Mesenchymal stem cell (in vitro differentiated cells and primary cell): ENCODE measurements around the gene SLC7A14.

ENCODE experiments used
- DNase-seq: peaks from one replicate; pipeline ENCODE4 v3.0.0-alpha.2; 2013
- H2AFZ ChIP-seq: one replicate; pipeline ENCODE4 v1.6.1; 2013; ENCODE audit warnings: low read depth, mild to moderate bottlenecking, control low read depth, inconsistent platforms, low read length, moderate library complexity
- H2AK5ac ChIP-seq: 2 replicates; pipeline ENCODE4 v1.6.1; 2013; ENCODE audit warnings: low read length, moderate library complexity, mild to moderate bottlenecking, inconsistent platforms; ENCODE audit not compliant: severe bottlenecking
- H2BK120ac ChIP-seq: one replicate; pipeline ENCODE4 v1.6.1; 2013; ENCODE audit warnings: low read depth, mild to moderate bottlenecking, inconsistent platforms, low read length, moderate library complexity
- H2BK12ac ChIP-seq, 2 experiments: one replicate each; pipeline ENCODE4 v1.6.1; 2013; ENCODE audit warnings: inconsistent platforms in 2 of 2, low read length in 2 of 2, mild to moderate bottlenecking in 2 of 2, moderate library complexity in 2 of 2, control low read depth in 1 of 2
- H2BK15ac ChIP-seq: one replicate; pipeline ENCODE4 v1.6.1; 2013; ENCODE audit warnings: mild to moderate bottlenecking, low read depth, inconsistent platforms; ENCODE audit not compliant: poor library complexity, severe bottlenecking
- H2BK5ac ChIP-seq: 2 replicates; pipeline ENCODE4 v1.6.1; 2013; ENCODE audit warnings: low read depth, mild to moderate bottlenecking, low read length, control low read depth, inconsistent platforms; ENCODE audit not compliant: poor library complexity, severe bottlenecking
- H3K14ac ChIP-seq, 2 experiments: one replicate each; pipeline ENCODE4 v1.6.1; 2013; ENCODE audit warnings: inconsistent platforms in 2 of 2, low read length in 2 of 2, control low read depth in 1 of 2, mild to moderate bottlenecking in 1 of 2, moderate library complexity in 1 of 2
- H3K18ac ChIP-seq, 2 experiments: one replicate each; pipeline ENCODE4 v1.6.1; 2013; ENCODE audit warnings: inconsistent platforms in 2 of 2, low read length in 2 of 2, control low read depth in 1 of 2, low read depth in 1 of 2, mild to moderate bottlenecking in 1 of 2
- H3K23ac ChIP-seq, 2 experiments: one replicate each; pipeline ENCODE4 v1.6.1; 2013; ENCODE audit warnings: inconsistent platforms in 2 of 2, low read length in 2 of 2, mild to moderate bottlenecking in 2 of 2, moderate library complexity in 2 of 2, control low read depth in 1 of 2
- H3K27ac ChIP-seq: 2 replicates; pipeline ENCODE4 v1.5.1; 2013; ENCODE audit warnings: mild to moderate bottlenecking, moderate library complexity, low read length, control low read depth, inconsistent platforms; ENCODE audit not compliant: poor library complexity, severe bottlenecking
- H3K27me3 ChIP-seq, 2 experiments: 2 replicates each; pipeline versions ENCODE4 v1.6.1 to v1.7.0; 2013; ENCODE audit warnings: low read length in 2 of 2, mild to moderate bottlenecking in 2 of 2, moderate library complexity in 2 of 2, control low read depth in 1 of 2, inconsistent platforms in 1 of 2; ENCODE audit not compliant: control insufficient read depth in 1 of 2, insufficient read depth in 1 of 2
- H3K36me3 ChIP-seq, 2 experiments: 2 replicates each; pipeline versions ENCODE4 v1.6.1 to v1.7.0; 2013; ENCODE audit warnings: low read length in 2 of 2, control low read depth in 1 of 2, inconsistent platforms in 1 of 2, low read depth in 1 of 2, mild to moderate bottlenecking in 1 of 2; ENCODE audit not compliant: insufficient read depth in 2 of 2, control insufficient read depth in 1 of 2
- H3K4ac ChIP-seq, 2 experiments: one replicate each; pipeline ENCODE4 v1.6.1; 2013; ENCODE audit warnings: inconsistent platforms in 2 of 2, low read length in 2 of 2, mild to moderate bottlenecking in 2 of 2, moderate library complexity in 2 of 2, control low read depth in 1 of 2, low read depth in 1 of 2
- H3K4me1 ChIP-seq: 2 replicates; pipeline ENCODE4 v1.6.1; 2013; ENCODE audit warnings: low read depth, low read length, control low read depth; ENCODE audit not compliant: control insufficient read depth, insufficient read depth
- H3K4me2 ChIP-seq: 2 replicates; pipeline ENCODE4 v1.6.1; 2013; ENCODE audit warnings: low read length, mild to moderate bottlenecking, inconsistent platforms; ENCODE audit not compliant: poor library complexity, severe bottlenecking
- H3K4me3 ChIP-seq, 2 experiments: 2 replicates each; pipeline versions ENCODE4 v1.5.1 to v1.7.0; 2013; ENCODE audit warnings: low read length in 2 of 2, mild to moderate bottlenecking in 2 of 2, control low read depth in 1 of 2, low read depth in 1 of 2; ENCODE audit not compliant: insufficient read depth in 1 of 2
- H3K79me1 ChIP-seq: replicated peaks from 2 replicates; pipeline ENCODE4 v1.6.1; 2013; ENCODE audit warnings: mild to moderate bottlenecking, control low read depth, low read length, inconsistent platforms; ENCODE audit not compliant: poor library complexity, severe bottlenecking
- H3K9ac ChIP-seq: 2 replicates; pipeline ENCODE4 v1.7.0; 2013; ENCODE audit warnings: mild to moderate bottlenecking, low read length, moderate library complexity
- H3K9me3 ChIP-seq: 2 replicates; pipeline ENCODE4 v1.7.0; 2013; ENCODE audit warnings: mild to moderate bottlenecking, low read length; ENCODE audit not compliant: control insufficient read depth
- H4K8ac ChIP-seq: one replicate; pipeline ENCODE4 v1.6.1; 2013; ENCODE audit warnings: inconsistent platforms, mild to moderate bottlenecking, low read length, moderate library complexity
- H4K91ac ChIP-seq: one replicate; pipeline ENCODE4 v1.6.1; 2013; ENCODE audit warnings: mild to moderate bottlenecking, low read length, inconsistent platforms
- WGBS: methylation state at CpG from one replicate; pipeline ENCODE4 v1.1.7; 2013; ENCODE audit warnings: mixed read lengths; 5-methylcytosine and 5-hydroxymethylcytosine counted together

The SLC7A14 gene

DNA sequence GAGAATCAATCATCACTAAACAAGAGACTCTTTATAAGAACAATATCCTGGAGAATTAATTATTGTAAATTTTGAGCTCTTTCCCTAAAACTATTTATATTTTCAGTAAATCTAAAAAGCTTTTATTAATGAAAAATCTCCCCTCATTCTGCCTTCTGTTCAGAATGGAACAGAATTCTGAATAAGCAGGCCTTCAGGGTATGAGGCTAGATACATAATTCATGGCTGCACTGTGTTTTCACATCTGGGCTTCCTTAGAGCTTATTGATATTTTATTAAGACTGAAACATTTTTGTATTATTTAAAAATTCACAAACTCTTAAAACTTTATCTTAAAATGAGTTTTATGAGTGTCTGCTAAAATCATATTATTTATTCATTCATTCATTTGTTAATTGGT, 142.4 kb downstream of the SLC7A14 start:
- H3K27ac ChIP-seq = no peak overlapping the region
- H2BK120ac ChIP-seq = no peak overlapping the region
- H4K91ac ChIP-seq = no peak overlapping the region
- H3K18ac ChIP-seq = no peak overlapping the region
- H2BK15ac ChIP-seq = no peak overlapping the region
- H2BK5ac ChIP-seq = no peak overlapping the region
- H4K8ac ChIP-seq = no peak overlapping the region
- DNase-seq = no peak
- H2BK12ac ChIP-seq = no peak overlapping the region
- peaks cover 0 to 10% of the 10 kb centered on the region in 2 experiments for H3K36me3 ChIP-seq
- H3K23ac ChIP-seq = no peak overlapping the region
- H3K4me1 ChIP-seq = no peaks in the 10 kb centered on the region
- no peaks in the 10 kb centered on the region for H3K79me1 ChIP-seq
- H3K14ac ChIP-seq = no peak overlapping the region
- no peak overlapping the region for H3K4me3 ChIP-seq
- no peak overlapping the region for H3K4ac ChIP-seq
- no peak overlapping the region for H2AK5ac ChIP-seq
- no peak overlapping the region for H3K9ac ChIP-seq
- no peak overlapping the region for H2AFZ ChIP-seq
- no peak overlapping the region for H3K4me2 ChIP-seq
- H3K9me3 ChIP-seq = no peaks in the 10 kb centered on the region
- H3K27me3 ChIP-seq = no peaks in the 10 kb centered on the region

DNA sequence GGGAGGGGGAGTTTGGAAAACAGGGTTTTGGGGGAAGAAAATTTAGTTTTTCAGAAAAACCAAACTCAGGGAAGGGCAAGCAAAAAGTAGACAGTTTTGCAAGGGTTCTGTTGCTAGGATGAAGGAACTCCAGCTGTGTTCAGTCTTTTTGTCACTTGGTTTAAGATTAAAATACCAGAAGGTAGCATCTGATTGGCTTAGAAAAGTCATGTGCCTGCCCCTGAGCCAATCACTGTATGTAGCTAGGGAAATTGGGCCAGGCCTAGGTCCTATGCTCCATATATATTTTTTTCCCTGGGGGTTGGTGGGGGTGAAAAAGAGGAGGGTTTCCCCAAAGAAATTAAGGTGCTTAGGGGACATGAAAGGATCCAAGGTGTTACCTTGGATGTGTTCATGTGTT, 142.9 kb downstream of the SLC7A14 start:
- H3K23ac ChIP-seq = no peak overlapping the region
- H3K4me2 ChIP-seq = no peak overlapping the region
- no peaks in the 10 kb centered on the region for H3K9me3 ChIP-seq
- no peak overlapping the region for H3K4ac ChIP-seq
- no peak overlapping the region for H3K14ac ChIP-seq
- no peak overlapping the region for H2AK5ac ChIP-seq
- H3K27ac ChIP-seq = no peak overlapping the region
- no peak overlapping the region for H4K8ac ChIP-seq
- peaks cover 0 to 16% of the 10 kb centered on the region in 2 experiments for H3K36me3 ChIP-seq
- no peak overlapping the region for H2BK5ac ChIP-seq
- no peak for DNase-seq
- H2BK120ac ChIP-seq = no peak overlapping the region
- no peak overlapping the region for H3K4me3 ChIP-seq
- H2BK12ac ChIP-seq = no peak overlapping the region
- no peaks in the 10 kb centered on the region for H3K27me3 ChIP-seq
- peaks cover 3% of the 10 kb centered on the region for H3K4me1 ChIP-seq
- no peaks in the 10 kb centered on the region for H3K79me1 ChIP-seq
- no peak overlapping the region for H3K18ac ChIP-seq
- no peak overlapping the region for H3K9ac ChIP-seq
- no peak overlapping the region for H2AFZ ChIP-seq
- H4K91ac ChIP-seq = no peak overlapping the region
- no peak overlapping the region for H2BK15ac ChIP-seq

DNA sequence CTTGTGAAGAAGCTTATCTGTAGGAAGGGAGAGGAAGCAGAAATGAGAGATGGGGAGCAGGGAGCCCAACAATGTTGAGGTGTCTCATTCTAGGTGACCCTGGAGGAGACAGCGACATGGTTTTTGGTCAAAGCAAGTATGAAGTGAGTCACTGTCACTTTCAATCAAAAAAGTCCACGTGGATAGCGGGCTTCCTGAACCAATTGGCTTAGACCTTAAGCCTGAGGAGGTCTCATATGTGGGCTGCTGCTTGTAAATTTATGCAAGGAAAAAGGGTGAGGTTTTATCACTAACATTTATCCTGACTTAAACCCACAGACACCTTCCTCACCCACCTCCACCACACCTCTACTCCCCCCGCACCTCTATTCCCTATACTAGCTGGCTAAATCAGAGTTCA, 144.5 kb downstream of the SLC7A14 start:
- DNase-seq = no peak
- H3K36me3 ChIP-seq = peaks cover 0 to 31% of the 10 kb centered on the region in 2 experiments
- 86% methylated on average over 1 of the region's 4 CpGs for WGBS
- H3K4me3 ChIP-seq = no peak overlapping the region
- no peak overlapping the region for H4K8ac ChIP-seq
- H3K9ac ChIP-seq = no peak overlapping the region
- H3K4me1 ChIP-seq = peaks cover 3% of the 10 kb centered on the region
- no peak overlapping the region for H3K27ac ChIP-seq
- H2BK120ac ChIP-seq = no peak overlapping the region
- no peak overlapping the region for H2BK12ac ChIP-seq
- H3K14ac ChIP-seq = no peak overlapping the region
- no peak overlapping the region for H4K91ac ChIP-seq
- H3K79me1 ChIP-seq = no peaks in the 10 kb centered on the region
- no peak overlapping the region for H3K4ac ChIP-seq
- H3K23ac ChIP-seq = no peak overlapping the region
- H2BK5ac ChIP-seq = no peak overlapping the region
- no peak overlapping the region for H3K18ac ChIP-seq
- H2AFZ ChIP-seq = no peak overlapping the region
- no peaks in the 10 kb centered on the region for H3K9me3 ChIP-seq
- no peak overlapping the region for H3K4me2 ChIP-seq
- no peak overlapping the region for H2BK15ac ChIP-seq
- H2AK5ac ChIP-seq = no peak overlapping the region
- no peaks in the 10 kb centered on the region for H3K27me3 ChIP-seq

DNA sequence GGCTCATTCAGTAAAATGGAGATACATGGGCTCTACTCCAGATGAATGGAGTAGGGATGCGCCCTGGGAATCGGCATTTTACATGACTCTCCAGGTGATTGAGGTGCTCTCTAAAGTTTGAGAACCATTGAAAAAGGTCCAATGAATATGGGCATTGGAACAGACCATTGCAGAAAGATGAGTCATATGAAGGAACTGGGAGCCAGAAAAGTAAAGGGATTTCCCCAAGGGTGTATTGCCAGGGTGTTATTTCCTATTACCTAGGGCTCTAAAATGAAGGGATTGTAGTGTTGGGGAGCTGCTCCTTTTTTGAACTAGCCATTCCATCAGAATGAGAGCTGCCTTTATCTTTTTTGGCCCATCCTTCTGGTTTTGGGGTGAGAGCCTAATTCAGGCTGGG, 145.5 kb downstream of the SLC7A14 start:
- Histone ChIP-seq H3K4ac (no peak overlapping the region), H3K9ac (no peak overlapping the region), H3K23ac (no peak overlapping the region), H3K27me3 (no peaks in the 10 kb centered on the region), H3K9me3 (no peaks in the 10 kb centered on the region), H3K79me1 (no peaks in the 10 kb centered on the region), H4K8ac (no peak overlapping the region), H3K27ac (no peak overlapping the region), H3K36me3 (peaks cover 0 to 42% of the 10 kb centered on the region in 2 experiments), H2BK5ac (no peak overlapping the region), H3K18ac (no peak overlapping the region), H2AFZ (no peak overlapping the region), H2AK5ac (no peak overlapping the region), H2BK15ac (no peak overlapping the region), H3K14ac (no peak overlapping the region), H3K4me2 (no peak overlapping the region), H4K91ac (no peak overlapping the region), H3K4me3 (no peak overlapping the region), H3K4me1 (peaks cover 3% of the 10 kb centered on the region), H2BK120ac (no peak overlapping the region), H2BK12ac (no peak overlapping the region)
- peak; percentile 20 for DNase-seq
- WGBS = 95% methylated on average over 2 of the region's 2 CpGs
